ENCODE results near the gene FLRT1.

- no peak for TF ChIP-seq CTCF (IDR thresholded peaks at IDR 0.05)
- no peak for TF ChIP-seq POLR2A (IDR thresholded peaks at IDR 0.05)
These were observed 24.9 kb upstream of the FLRT1 start for GRCh38 chr11:64010783-64011182.

Data from gastroesophageal sphincter (tissue), 3 donors.